Activated CD4-positive, CD25-positive, alpha-beta regulatory T cell treated with anti-CD3 and anti-CD28 coated beads, Interleukin-2, amount 50 U/mL, for 24 hours (primary cell): ENCODE measurements around the gene MOV10.

ENCODE experiments used
- ATAC-seq, 2 donors: fragments of 150-1000 bp; cut with Tn5 transposase; one replicate each; pipeline ENCODE4 v1.10.0; 2021; ENCODE audit warnings: mild to moderate bottlenecking in 1 of 2, moderate library complexity in 1 of 2

MOV10 gene

GRCh38 chr1:112743174-112744008 is 68.9 kb downstream of the MOV10 start:
- ATAC-seq = peak in 1 of 2 donors; percentile 20

GRCh38 chr1:112744009-112744578 is 69.6 kb downstream of the MOV10 start:
- ATAC-seq = no peak

DNA sequence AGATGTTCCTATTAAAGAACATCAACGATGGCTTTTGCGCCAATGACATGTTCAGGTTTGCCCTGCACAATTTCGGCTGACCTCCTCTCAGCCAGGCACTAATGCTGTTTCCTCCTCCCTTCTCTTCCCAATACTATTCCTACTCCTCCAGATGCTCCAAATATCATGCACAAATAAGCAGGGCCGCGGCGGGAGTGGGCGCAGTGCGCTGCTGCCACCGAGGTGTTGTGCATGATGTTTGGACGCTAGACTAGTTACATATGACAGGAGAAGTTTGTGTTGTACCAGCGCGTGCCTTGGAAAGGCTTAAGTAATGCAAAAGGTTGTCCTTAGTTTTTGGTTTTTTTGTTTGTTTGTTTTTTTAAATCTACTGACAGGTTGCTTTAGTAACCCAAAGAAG is 73.9 kb downstream of the MOV10 start:
- ATAC-seq = no peak
